GM19025 (cell line): ENCODE results near the gene KCNQ2.

Experiments used
- ATAC-seq: cut with Tn5 transposase; IDR thresholded peaks from one replicate; pipeline ENCODE4 v1.9.1; 2021; ENCODE audit warnings: mild to moderate bottlenecking, low read depth, moderate library complexity; ENCODE audit not compliant: unreplicated experiment

Gene KCNQ2

GRCh38 chr20:63363981-63364561, 108.4 kb downstream of the KCNQ2 start:
- ATAC-seq, result no peak

GRCh38 chr20:63363013-63363957, 109.2 kb downstream of the KCNQ2 start:
- no peak for ATAC-seq

- ATAC-seq, result no peak
Measured at GRCh38 chr20:63362436-63363009, 109.9 kb downstream of the KCNQ2 start.

- ATAC-seq, result no peak
Measured at GRCh38 chr20:63361519-63362435, 110.7 kb downstream of the KCNQ2 start.

GRCh38 chr20:63360850-63361518, 111.5 kb downstream of the KCNQ2 start, which contains the start of gene CHRNA4:
CHRNA4 (minus strand) TSS chr20:63361349; CDS start chr20:63361165, 184 bp downstream.
- no peak for ATAC-seq

- ATAC-seq, result no peak
Measured at GRCh38 chr20:63359937-63360849, 112.3 kb downstream of the KCNQ2 start.

GRCh38 chr20:63359164-63359934, 113.1 kb downstream of the KCNQ2 start:
- no peak for ATAC-seq

GRCh38 chr20:63357921-63358905, 114.2 kb downstream of the KCNQ2 start:
- no peak for ATAC-seq

GRCh38 chr20:63356931-63357879, 115.2 kb downstream of the KCNQ2 start:
- ATAC-seq, result no peak

- no peak for ATAC-seq
Measured at GRCh38 chr20:63356511-63356910, 115.9 kb downstream of the KCNQ2 start.

- no peak for ATAC-seq
Measured at GRCh38 chr20:63355781-63356295, 116.6 kb downstream of the KCNQ2 start.

- ATAC-seq, result no peak
Measured at GRCh38 chr20:63354636-63355350, 117.7 kb downstream of the KCNQ2 start.

- no peak for ATAC-seq
Measured at GRCh38 chr20:63352811-63353221, 119.6 kb downstream of the KCNQ2 start.

- no peak for ATAC-seq
Measured at GRCh38 chr20:63351811-63352591, 120.5 kb downstream of the KCNQ2 start.
